Esophagus muscularis mucosa (tissue), 4 donors: Measurements from ENCODE around the gene DCC. TPM values are rescaled to one million over a fixed set of nuclear protein-coding genes. Genes with fewer than 3 reads are reported as not detected.

Source experiments
- DNase-seq: peaks from one replicate; pipeline ENCODE4 v3.0.0-alpha.2; 2017; ENCODE audit errors: extremely low spot score
- H3K27ac ChIP-seq, 4 donors: fragments of 200-600 bp; sonication (generic); replicated peaks in 1 of 4; 1 replicate in 3 of 4; 2 replicates in 1 of 4; pipeline ENCODE4 v1.5.1; 2016 to 2019; ENCODE audit warnings: mild to moderate bottlenecking in 1 of 4
- H3K27me3 ChIP-seq, 4 donors: fragments of 200-600 bp; sonication (generic); one replicate each; pipeline versions ENCODE4 v1.5.1 to v1.6.0; 2016 to 2019
- H3K36me3 ChIP-seq, 4 donors: fragments of 200-600 bp; sonication (generic); one replicate each; pipeline ENCODE4 v1.5.1; 2016 to 2019
- H3K4me1 ChIP-seq, 4 donors: fragments of 200-600 bp; sonication (generic); one replicate each; pipeline ENCODE4 v1.5.1; 2016 to 2019
- H3K4me3 ChIP-seq, 4 donors: fragments of 200-600 bp; sonication (generic); 1 replicate in 2 of 4; 2 replicates in 2 of 4; pipeline ENCODE4 v1.5.1; 2016 to 2019; ENCODE audit warnings: mild to moderate bottlenecking in 4 of 4, moderate library complexity in 1 of 4
- H3K9me3 ChIP-seq, 4 donors: fragments of 200-600 bp; sonication (generic); 1 replicate in 3 of 4; 2 replicates in 1 of 4; pipeline ENCODE4 v1.5.1; 2016 to 2019
- CTCF ChIP-seq, 3 experiments: fragments of 200-600 bp in 2 of 3; fragments of 450-650 bp in 1 of 3; sonication (generic) in 2 of 3; IDR thresholded peaks; one replicate each; pipeline ENCODE4 v1.5.1; 2017 to 2019; ENCODE audit warnings: antibody characterized with exemption in 3 of 3, mild to moderate bottlenecking in 2 of 3, moderate library complexity in 1 of 3
- EP300 ChIP-seq: sonication (generic); formaldehyde crosslinking; IDR thresholded peaks from one replicate; pipeline ENCODE4 v1.6.1; 2017; ENCODE audit warnings: antibody characterized with exemption
- POLR2A ChIP-seq: fragments of 450-650 bp; IDR thresholded peaks from one replicate; pipeline ENCODE4 v1.6.1; 2017; ENCODE audit warnings: antibody characterized with exemption, moderate library complexity, mild to moderate bottlenecking, low read depth
- POLR2AphosphoS5 ChIP-seq, 2 donors: sonication (generic); formaldehyde crosslinking; IDR thresholded peaks; one replicate each; pipeline ENCODE4 v1.6.1; 2017; ENCODE audit warnings: antibody characterized with exemption in 2 of 2
- WGBS: methylation state at CpG from one replicate; pipeline ENCODE4 v1.1.5; 2018; 5-methylcytosine and 5-hydroxymethylcytosine counted together
- intact Hi-C: fragments of 100-400 bp; cut with DNase I; formaldehyde crosslinking; loops from one replicate; pipeline ENCODE4 v1.15.1; 2023
- total RNA-seq, 4 donors: library from RNA; depleted of rRNA; stranded (reverse); fragments of >200 nt; gene quantifications; one replicate each; pipeline versions ENCODE4 v1.1.0 to v1.2.1, GENCODE V29; 2016

The DCC gene
- total RNA-seq, 4 donors from 2014 or later: 0.46 to 0.99 (median 0.83) TPM; not detected in 1

DNA sequence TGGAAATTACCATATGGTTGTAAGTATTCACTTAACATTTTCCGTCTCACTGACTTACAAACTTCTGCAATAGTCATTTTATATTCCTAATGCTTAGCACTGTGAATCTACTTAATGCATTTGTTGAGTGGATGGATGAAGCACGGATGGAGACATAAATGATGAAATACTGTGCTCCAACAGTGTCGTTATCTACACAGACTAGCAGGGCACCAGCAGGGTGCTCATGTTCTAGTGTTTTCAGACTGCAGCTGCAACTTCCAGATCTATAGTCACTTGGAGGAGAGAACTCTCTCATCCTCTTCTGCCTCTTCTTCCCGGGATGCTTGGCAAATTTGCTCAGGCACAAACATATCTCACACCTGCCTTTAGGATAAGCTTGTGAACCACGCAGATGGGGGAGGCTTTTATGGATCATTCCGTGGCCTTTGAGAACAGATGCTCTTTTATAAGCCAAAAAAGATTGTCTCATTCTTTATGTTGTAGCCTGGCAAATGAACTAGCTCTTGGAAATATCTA lies 1086.7 kb downstream of the DCC start:
- no peak for DNase-seq
- 47% methylated on average over 6 of the region's 6 CpGs for WGBS
- TF ChIP-seq POLR2A (no peak), EP300 (no peak), CTCF (IDR thresholded peaks at IDR 0.05) (no peak), POLR2AphosphoS5 (IDR thresholded peaks at IDR 0.05) (no peak)
- H3K4me3 ChIP-seq: no peak overlapping the region
- no peaks in the 10 kb centered on the region for H3K36me3 ChIP-seq
- no peaks in the 10 kb centered on the region for H3K9me3 ChIP-seq
- no peaks in the 10 kb centered on the region for H3K4me1 ChIP-seq
- H3K27ac ChIP-seq: no peak overlapping the region
- H3K27me3 ChIP-seq: no peaks in the 10 kb centered on the region
- intact Hi-C loops: no loop called here

GRCh38 chr18:53441761-53442414 lies 1101.9 kb downstream of the DCC start:
- Histone ChIP-seq H3K9me3 (no peaks in the 10 kb centered on the region), H3K27me3 (no peaks in the 10 kb centered on the region), H3K36me3 (no peaks in the 10 kb centered on the region), H3K4me1 (no peaks in the 10 kb centered on the region), H3K4me3 (no peak overlapping the region), H3K27ac (no peak overlapping the region)
- intact Hi-C loops: no loop called here
- TF ChIP-seq EP300: no peak
- TF ChIP-seq CTCF (IDR thresholded peaks at IDR 0.05): no peak
- TF ChIP-seq POLR2AphosphoS5 (IDR thresholded peaks at IDR 0.05): no peak
- TF ChIP-seq POLR2A: no peak
- no peak for DNase-seq
- 58% methylated on average over 3 of the region's 3 CpGs for WGBS

DNA sequence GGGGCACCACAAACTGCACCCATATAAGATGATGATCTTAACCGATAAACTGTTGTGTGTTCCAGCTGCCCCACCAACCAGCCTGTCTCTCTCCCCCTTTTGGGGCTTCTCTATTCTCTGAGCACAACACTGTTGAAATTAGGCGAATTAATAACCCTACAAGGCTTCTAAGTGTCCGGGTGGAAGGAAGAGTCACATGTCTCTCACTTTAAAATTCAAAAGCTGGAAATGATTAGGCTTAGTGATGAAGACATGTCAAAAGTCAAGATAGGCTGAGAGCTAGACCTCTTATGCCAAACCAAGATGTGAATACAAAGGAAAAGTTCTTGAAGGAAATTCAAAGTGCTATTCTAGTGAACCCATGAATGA lies 1102.4 kb downstream of the DCC start:
- Histone ChIP-seq H3K27ac (no peak overlapping the region), H3K4me3 (no peak overlapping the region), H3K9me3 (no peaks in the 10 kb centered on the region), H3K27me3 (no peaks in the 10 kb centered on the region), H3K4me1 (no peaks in the 10 kb centered on the region), H3K36me3 (no peaks in the 10 kb centered on the region)
- WGBS: 74% methylated on average over 3 of the region's 3 CpGs
- TF ChIP-seq EP300 (no peak), POLR2AphosphoS5 (IDR thresholded peaks at IDR 0.05) (no peak), POLR2A (no peak), CTCF (IDR thresholded peaks at IDR 0.05) (no peak)
- DNase-seq: no peak
- intact Hi-C loops: no loop called here

DNA sequence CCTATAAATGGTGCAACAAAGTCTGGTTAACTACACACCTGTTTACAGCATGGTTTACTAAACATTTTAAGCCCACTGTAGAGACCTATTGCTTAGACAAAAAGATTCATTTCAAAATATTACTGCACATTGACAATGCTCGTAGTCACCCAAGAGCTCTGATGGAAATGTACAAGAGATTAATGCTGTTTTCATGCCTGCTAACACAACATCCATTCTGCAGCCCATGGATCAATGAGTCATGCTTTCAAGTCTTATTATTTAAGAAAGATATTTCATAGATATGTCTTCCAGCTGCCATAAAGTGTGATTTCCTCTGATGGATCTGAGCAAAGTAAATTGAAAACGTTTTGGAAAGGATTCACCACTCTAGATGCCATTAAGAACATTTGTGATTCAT lies 1103.3 kb downstream of the DCC start:
- Histone ChIP-seq H3K27me3 (no peaks in the 10 kb centered on the region), H3K4me3 (no peak overlapping the region), H3K27ac (no peak overlapping the region), H3K9me3 (no peaks in the 10 kb centered on the region), H3K36me3 (no peaks in the 10 kb centered on the region), H3K4me1 (no peaks in the 10 kb centered on the region)
- DNase-seq: no peak
- TF ChIP-seq POLR2A: no peak
- 44% methylated on average over 2 of the region's 2 CpGs for WGBS
- intact Hi-C loops: no loop called here

GRCh38 chr18:53443831-53444230 lies 1103.8 kb downstream of the DCC start:
- H3K36me3 ChIP-seq: no peaks in the 10 kb centered on the region
- no peaks in the 10 kb centered on the region for H3K9me3 ChIP-seq
- TF ChIP-seq POLR2AphosphoS5 (IDR thresholded peaks at IDR 0.05) (no peak), CTCF (IDR thresholded peaks at IDR 0.05) (no peak), EP300 (no peak), POLR2A (no peak)
- no peak for DNase-seq
- H3K4me3 ChIP-seq: no peak overlapping the region
- intact Hi-C loops: no loop called here
- WGBS: 89% methylated on average over 4 of the region's 4 CpGs
- no peak overlapping the region for H3K27ac ChIP-seq
- H3K4me1 ChIP-seq: no peaks in the 10 kb centered on the region
- H3K27me3 ChIP-seq: no peaks in the 10 kb centered on the region
